Right lobe of liver (tissue), 4 donors: Measurements from ENCODE around the gene ZNF124.

Experiments used
- CTCF ChIP-seq, 4 donors: fragments of 200-600 bp in 3 of 4; fragments of 450-650 bp in 1 of 4; IDR thresholded peaks; one replicate each; pipeline versions ENCODE4 v1.5.1 to v1.8.0; 2016 to 2022; ENCODE audit warnings: antibody characterized with exemption in 4 of 4, mild to moderate bottlenecking in 2 of 4
- POLR2A ChIP-seq: fragments of 450-650 bp; IDR thresholded peaks from one replicate; pipeline ENCODE4 v1.6.1; 2017; ENCODE audit warnings: antibody characterized with exemption, mild to moderate bottlenecking
- donor health status: DM: no; HTN: no; CAD: no.
- donor health status: DM: no; HTN: no; CAD: no.
- donor health status: DM: no; HTN: yes; CAD: no.

- TF ChIP-seq CTCF (IDR thresholded peaks at IDR 0.05) (no peak), POLR2A (no peak)
Measured at GRCh38 chr1:247218121-247218651, 46.4 kb upstream of the ZNF124 start.
